ENCODE data around the gene TRAPPC2L. TPM values are rescaled to one million over a fixed set of nuclear protein-coding genes. Genes with fewer than 3 reads are reported as not detected.

TRAPPC2L gene
- total RNA-seq, 2 donors from 2014 or later = 37.8 to 48.3 TPM

GRCh38 chr16:88866151-88866920 is 9.4 kb downstream of the TRAPPC2L start, which contains the start of gene PABPN1L:
PABPN1L (minus strand) TSS chr16:88866660; CDS start chr16:88866606, 54 bp downstream.
- no peak for ATAC-seq
- Mint-ChIP-seq H3K9me3 (no peaks in the 10 kb centered on the region), H3K4me1 (ENCODE audit: low read depth in 2 of 2) (peaks cover 0 to 4% of the 10 kb centered on the region in 2 donors), H3K4me3 (no peak within 1 kb of the TSS), H3K27me3 (peaks cover 0 to 6% of the 10 kb centered on the region in 2 donors), H3K36me3 (no peaks in the 10 kb centered on the region), H3K27ac (no peak within 1 kb of the TSS)
- no peak for DNase-seq (ENCODE audit: low spot score)

- Mint-ChIP-seq H3K4me1 (ENCODE audit: low read depth in 2 of 2) (peaks cover 0 to 4% of the 10 kb centered on the region in 2 donors), H3K4me3 (no peak overlapping the region), H3K27ac (no peak overlapping the region), H3K9me3 (no peaks in the 10 kb centered on the region), H3K36me3 (no peaks in the 10 kb centered on the region), H3K27me3 (peaks cover 0 to 8% of the 10 kb centered on the region in 2 donors)
- ATAC-seq (no peak), DNase-seq (ENCODE audit: low spot score) (no peak)
Measured at GRCh38 chr16:88867581-88868246, 10.8 kb downstream of the TRAPPC2L start.

GRCh38 chr16:88868974-88869672 is 12.2 kb downstream of the TRAPPC2L start:
- Mint-ChIP-seq H3K36me3 (no peaks in the 10 kb centered on the region), H3K4me3 (no peak overlapping the region), H3K4me1 (ENCODE audit: low read depth in 2 of 2) (peaks cover 0 to 4% of the 10 kb centered on the region in 2 donors), H3K27ac (no peak overlapping the region), H3K27me3 (peaks cover 0 to 8% of the 10 kb centered on the region in 2 donors), H3K9me3 (no peaks in the 10 kb centered on the region)
- no peak for ATAC-seq
- no peak for DNase-seq (ENCODE audit: low spot score)

GRCh38 chr16:88869673-88869980 is 12.7 kb downstream of the TRAPPC2L start:
- no peaks in the 10 kb centered on the region for H3K9me3 Mint-ChIP-seq
- H3K36me3 Mint-ChIP-seq = no peaks in the 10 kb centered on the region
- H3K27ac Mint-ChIP-seq = no peak overlapping the region
- H3K4me1 Mint-ChIP-seq (ENCODE audit: low read depth in 2 of 2) = peaks cover 0 to 4% of the 10 kb centered on the region in 2 donors
- H3K4me3 Mint-ChIP-seq = no peak overlapping the region
- DNase-seq (ENCODE audit: low spot score) (no peak), ATAC-seq (no peak)
- peaks cover 0 to 8% of the 10 kb centered on the region in 2 donors for H3K27me3 Mint-ChIP-seq

GRCh38 chr16:88870608-88871348 is 13.9 kb downstream of the TRAPPC2L start:
- DNase-seq (ENCODE audit: low spot score) (no peak), ATAC-seq (no peak)
- Mint-ChIP-seq H3K27me3 (peaks cover 0 to 8% of the 10 kb centered on the region in 2 donors), H3K9me3 (no peaks in the 10 kb centered on the region), H3K4me3 (no peak overlapping the region), H3K36me3 (no peaks in the 10 kb centered on the region), H3K27ac (no peak overlapping the region), H3K4me1 (ENCODE audit: low read depth in 2 of 2) (peaks cover 0 to 4% of the 10 kb centered on the region in 2 donors)

- H3K36me3 Mint-ChIP-seq = no peaks in the 10 kb centered on the region
- peaks cover 0 to 4% of the 10 kb centered on the region in 2 donors for H3K4me1 Mint-ChIP-seq (ENCODE audit: low read depth in 2 of 2)
- no peak overlapping the region for H3K4me3 Mint-ChIP-seq
- peaks cover 0 to 8% of the 10 kb centered on the region in 2 donors for H3K27me3 Mint-ChIP-seq
- ATAC-seq = no peak
- no peak overlapping the region for H3K27ac Mint-ChIP-seq
- no peak for DNase-seq (ENCODE audit: low spot score)
- no peaks in the 10 kb centered on the region for H3K9me3 Mint-ChIP-seq
Measured at GRCh38 chr16:88871349-88871702, 14.4 kb downstream of the TRAPPC2L start.

GRCh38 chr16:88871730-88872416 is 14.9 kb downstream of the TRAPPC2L start:
- ATAC-seq = no peak
- no peak for DNase-seq (ENCODE audit: low spot score)
- H3K36me3 Mint-ChIP-seq = no peaks in the 10 kb centered on the region
- H3K27ac Mint-ChIP-seq = no peak overlapping the region
- no peak overlapping the region for H3K4me3 Mint-ChIP-seq
- H3K4me1 Mint-ChIP-seq (ENCODE audit: low read depth in 2 of 2) = peaks cover 0 to 4% of the 10 kb centered on the region in 2 donors
- H3K9me3 Mint-ChIP-seq = no peaks in the 10 kb centered on the region
- peaks cover 0 to 8% of the 10 kb centered on the region in 2 donors for H3K27me3 Mint-ChIP-seq

GRCh38 chr16:88872650-88873331 is 15.9 kb downstream of the TRAPPC2L start:
- DNase-seq (ENCODE audit: low spot score) (no peak), ATAC-seq (no peak)
- Mint-ChIP-seq H3K27me3 (peaks cover 0 to 8% of the 10 kb centered on the region in 2 donors), H3K4me3 (no peak overlapping the region), H3K4me1 (ENCODE audit: low read depth in 2 of 2) (peaks cover 0 to 4% of the 10 kb centered on the region in 2 donors), H3K27ac (no peak overlapping the region), H3K36me3 (no peaks in the 10 kb centered on the region), H3K9me3 (no peaks in the 10 kb centered on the region)

GRCh38 chr16:88874938-88875599 is 18.1 kb downstream of the TRAPPC2L start:
- Mint-ChIP-seq H3K27me3 (peaks cover 0 to 5% of the 10 kb centered on the region in 2 donors), H3K4me3 (no peak overlapping the region)

GRCh38 chr16:88875703-88876234 is 18.8 kb downstream of the TRAPPC2L start:
- Mint-ChIP-seq H3K4me1 (ENCODE audit: low read depth in 2 of 2) (peaks cover 0 to 4% of the 10 kb centered on the region in 2 donors), H3K27ac (no peak overlapping the region), H3K4me3 (no peak overlapping the region), H3K27me3 (peaks cover 0 to 5% of the 10 kb centered on the region in 2 donors), H3K9me3 (no peaks in the 10 kb centered on the region), H3K36me3 (no peaks in the 10 kb centered on the region)
- no peak for ATAC-seq
- DNase-seq (ENCODE audit: low spot score) = no peak

More at GRCh38 chr16:88874938-88875599, 18.1 kb downstream of the TRAPPC2L start:
- DNase-seq (ENCODE audit: low spot score) = no peak
- Mint-ChIP-seq H3K36me3 (no peaks in the 10 kb centered on the region), H3K9me3 (no peaks in the 10 kb centered on the region), H3K4me1 (ENCODE audit: low read depth in 2 of 2) (peaks cover 0 to 4% of the 10 kb centered on the region in 2 donors), H3K27ac (no peak overlapping the region)
- no peak for ATAC-seq

GRCh38 chr16:88876942-88877526 is 20.1 kb downstream of the TRAPPC2L start:
- no peaks in the 10 kb centered on the region for H3K4me1 Mint-ChIP-seq (ENCODE audit: low read depth in 2 of 2)
- no peak overlapping the region for H3K4me3 Mint-ChIP-seq
- H3K36me3 Mint-ChIP-seq = no peaks in the 10 kb centered on the region
- H3K27ac Mint-ChIP-seq = no peak overlapping the region
- no peak for DNase-seq (ENCODE audit: low spot score)
- peaks cover 0 to 2% of the 10 kb centered on the region in 2 donors for H3K27me3 Mint-ChIP-seq
- ATAC-seq = no peak
- no peaks in the 10 kb centered on the region for H3K9me3 Mint-ChIP-seq

All from natural killer cell treated with Interleukin-12 subunit alpha and Interleukin-12 subunit beta and Interleukin-15 and Interleukin-18, amount 100 ng/mL, for 72 hours (primary cell).